HT-29 (cell line): ENCODE measurements around the gene INTS2. TPM values are rescaled to one million over a fixed set of nuclear protein-coding genes. Genes with fewer than 3 reads are reported as not detected.
"Not testable (repeated sequence)": the region's sequence is repeated elsewhere in the genome, so short reads cannot be mapped to it uniquely, and the experiment has no call there.

Experiments used
- DNase-seq: peaks from one replicate; pipeline ENCODE4 v3.0.0-alpha.2; 2015; ENCODE audit warnings: low spot score
- total RNA-seq: library from RNA; depleted of rRNA; stranded (reverse); fragments of >200 nt; shearing (Covaris generic); gene quantifications from 2 replicates; pipeline ENCODE4 v1.2.3, GENCODE V29; 2014; rRNA removed

Gene INTS2
- total RNA-seq: 4.7 and 5.3 TPM in 2 replicates

GRCh38 chr17:61927208-61928100 lies at the start of gene INTS2:
Gene INTS2 (minus strand): TSS chr17:61927982. CDS start chr17:61926644, 1,338 bp downstream.
- DNase-seq: peak; percentile 95

DNA sequence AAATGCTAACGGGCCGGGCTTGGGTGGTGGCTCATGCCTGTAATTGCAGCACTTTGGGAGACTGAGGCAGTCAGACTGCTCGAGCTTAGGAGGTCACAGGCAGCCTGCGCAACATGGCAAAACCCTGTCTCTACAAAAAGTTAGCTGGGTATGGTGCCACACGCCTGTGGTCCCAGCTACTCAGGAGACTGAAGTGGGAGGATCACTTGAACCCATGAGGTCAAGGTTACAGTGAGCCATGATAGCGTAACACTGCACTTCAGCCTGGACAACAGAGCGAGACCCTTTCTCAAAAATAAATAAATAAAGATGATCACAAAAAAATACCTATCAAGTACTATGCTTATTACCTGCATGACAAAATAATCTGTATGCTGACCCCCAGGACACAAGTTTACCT lies 46.3 kb upstream of the INTS2 start:
- no peak for DNase-seq

GRCh38 chr17:61972311-61972710 lies 44.5 kb upstream of the INTS2 start:
- no peak for DNase-seq

GRCh38 chr17:61970030-61970429 lies 42.2 kb upstream of the INTS2 start:
- no peak for DNase-seq

GRCh38 chr17:61968757-61969156 lies 41.0 kb upstream of the INTS2 start:
- no peak for DNase-seq

- DNase-seq: no peak
Measured at GRCh38 chr17:61967729-61968128, 39.9 kb upstream of the INTS2 start.

- DNase-seq: no peak
Measured at GRCh38 chr17:61966191-61966590, 38.4 kb upstream of the INTS2 start.

DNA sequence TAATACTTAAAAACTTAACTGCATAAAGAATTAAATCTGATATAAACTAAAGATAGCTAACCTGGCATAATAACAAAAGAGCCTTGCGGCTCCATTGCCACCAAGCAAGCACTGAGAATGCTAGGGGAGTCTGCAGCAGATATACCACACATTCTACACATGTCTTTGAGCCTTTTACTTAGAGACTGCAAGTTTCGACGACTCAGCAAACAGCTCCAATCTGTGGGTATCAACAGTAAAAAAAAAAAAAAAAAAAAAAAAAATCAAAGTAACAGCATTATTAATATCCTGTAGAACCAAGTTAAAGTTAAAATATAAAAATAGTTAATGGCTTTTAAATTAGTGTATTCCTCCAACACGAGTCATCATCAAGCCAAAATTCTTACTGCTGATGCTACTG lies 27.8 kb upstream of the INTS2 start:
- no peak for DNase-seq

GRCh38 chr17:61947367-61948078 lies 19.7 kb upstream of the INTS2 start:
- DNase-seq: no peak

GRCh38 chr17:61946359-61946758 lies 18.6 kb upstream of the INTS2 start:
- DNase-seq: no peak

DNA sequence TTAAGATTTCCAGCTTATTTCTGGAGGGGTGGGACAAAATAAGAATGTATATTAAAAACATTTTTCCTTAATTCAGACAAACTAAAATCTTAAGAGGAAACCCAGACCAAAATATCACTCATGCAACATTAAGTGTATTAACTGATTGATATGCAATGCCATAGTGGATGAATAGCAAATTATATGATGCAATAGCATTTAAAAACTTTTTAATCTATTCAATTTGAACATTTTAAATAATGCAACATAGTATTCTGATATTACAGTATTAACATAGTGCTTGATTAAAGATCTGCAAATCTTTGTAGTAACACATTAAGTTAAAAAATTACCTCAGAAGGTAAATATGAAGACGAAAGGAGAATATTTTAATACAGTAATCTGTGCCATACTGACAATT lies 15.3 kb upstream of the INTS2 start:
- DNase-seq: no peak

DNA sequence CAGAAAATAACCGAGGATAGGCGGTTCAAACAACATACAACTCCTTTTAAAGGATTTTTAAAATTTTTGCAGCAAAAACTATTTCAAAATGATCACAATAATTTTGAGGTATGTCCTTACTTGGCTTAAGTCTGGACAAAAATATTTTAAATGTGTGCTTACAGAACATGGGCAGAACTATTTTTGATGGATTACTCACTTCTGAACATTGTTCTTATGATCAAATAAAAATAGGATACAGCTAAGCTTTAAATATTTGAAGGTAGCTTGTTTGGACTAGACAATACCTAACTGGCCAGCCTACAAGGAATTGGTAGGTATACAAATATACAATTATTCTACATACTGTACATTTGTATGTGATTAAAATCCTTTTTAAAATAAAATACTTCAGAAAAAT lies 14.3 kb upstream of the INTS2 start:
- no peak for DNase-seq

GRCh38 chr17:61928101-61928436 lies 287 bp upstream of the INTS2 start:
- no peak for DNase-seq

- DNase-seq: no peak
Measured at GRCh38 chr17:61926826-61927207, 965 bp downstream of the INTS2 start.

DNA sequence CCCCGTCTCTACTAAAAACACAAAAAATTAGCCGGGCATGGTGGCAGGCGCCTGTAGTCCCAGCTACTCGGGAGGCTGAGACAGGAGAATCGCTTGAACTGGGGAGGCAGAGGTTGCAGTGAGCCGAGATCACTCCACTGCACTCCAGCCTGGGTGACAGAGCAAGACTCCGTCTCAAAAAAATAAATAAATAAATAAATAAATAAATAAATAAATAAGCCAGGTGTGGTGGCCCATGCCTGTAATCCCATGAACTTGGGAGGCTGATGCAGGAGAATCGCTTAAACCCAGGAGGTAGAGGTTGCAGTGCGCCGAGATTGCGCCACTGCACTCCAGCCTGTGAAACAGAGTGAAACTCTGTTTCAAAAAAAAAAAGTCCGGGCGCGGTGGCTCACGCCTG lies 12.6 kb downstream of the INTS2 start:
- DNase-seq: not testable (repeated sequence)

DNA sequence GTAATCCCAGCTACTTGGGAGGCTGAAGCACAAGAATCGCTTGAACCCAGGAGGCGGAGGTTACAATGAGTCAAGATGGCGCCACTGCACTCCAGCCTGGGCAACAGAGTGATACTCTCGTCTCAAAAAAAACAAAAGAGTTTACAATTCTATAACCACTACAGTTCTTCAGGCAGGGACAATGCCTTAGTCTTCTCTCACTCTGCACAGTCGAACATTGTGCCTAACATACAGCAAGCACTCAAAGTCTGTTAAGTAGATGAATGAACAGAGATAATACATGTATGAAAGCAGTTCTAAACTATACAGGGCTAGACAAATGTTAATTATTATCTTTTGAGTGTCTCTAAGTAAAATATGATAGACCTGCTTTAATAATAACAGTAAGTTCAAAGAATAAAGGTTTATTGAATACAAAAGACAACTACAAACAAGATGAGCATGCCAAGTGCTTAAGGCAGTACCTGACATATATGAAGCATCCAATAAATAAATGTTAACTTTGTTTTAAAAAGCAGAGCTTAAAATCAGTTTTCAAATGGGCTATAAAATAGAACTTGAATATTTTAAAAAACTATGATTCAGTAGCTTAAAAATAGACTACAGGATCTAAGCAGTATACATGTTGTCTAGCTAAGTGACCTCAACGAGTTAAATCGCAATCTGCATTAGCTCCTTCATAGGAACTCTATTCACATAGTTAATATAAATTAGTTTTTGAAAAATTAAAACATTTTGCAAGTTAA lies 19.3 kb downstream of the INTS2 start:
- no peak for DNase-seq

DNA sequence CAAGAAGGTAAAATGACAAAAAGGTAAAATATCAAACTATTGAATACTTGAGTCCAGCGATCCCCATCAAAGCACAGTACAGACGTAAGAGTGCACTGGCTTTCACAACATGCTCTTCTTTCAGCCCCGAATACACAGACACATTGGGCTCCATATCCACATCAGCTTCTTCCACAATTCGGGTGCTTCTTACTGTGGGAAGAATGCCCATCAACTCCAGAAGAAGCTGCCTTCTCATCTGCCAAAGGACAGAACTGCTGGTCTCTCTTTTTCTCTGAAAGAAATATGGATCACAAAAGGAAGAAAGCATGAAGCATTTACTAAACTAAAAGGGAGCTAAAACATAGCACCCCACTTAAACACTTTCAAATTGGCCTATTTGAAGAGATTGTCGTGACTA lies 20.4 kb downstream of the INTS2 start:
- DNase-seq: no peak

GRCh38 chr17:61904094-61904710 lies 23.6 kb downstream of the INTS2 start:
- no peak for DNase-seq

DNA sequence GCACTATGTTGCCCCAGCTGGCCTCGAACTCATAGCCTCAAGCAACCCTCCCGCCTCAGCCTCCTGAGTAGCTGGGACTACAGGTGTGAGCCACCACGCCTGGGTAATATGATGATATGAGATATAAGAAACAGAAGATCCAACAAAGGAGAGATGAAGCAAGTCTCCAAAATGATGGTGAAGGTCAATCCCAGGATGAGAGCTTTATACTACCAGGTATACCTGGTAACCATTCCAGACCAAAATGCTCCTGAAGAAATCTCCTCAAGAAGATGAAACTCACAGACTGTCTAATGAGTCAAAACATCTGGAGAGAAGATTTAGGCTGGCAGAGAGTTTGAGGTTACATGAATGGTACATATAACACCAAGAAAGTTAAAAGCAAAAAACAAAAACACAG lies 24.5 kb downstream of the INTS2 start:
- DNase-seq: no peak

DNA sequence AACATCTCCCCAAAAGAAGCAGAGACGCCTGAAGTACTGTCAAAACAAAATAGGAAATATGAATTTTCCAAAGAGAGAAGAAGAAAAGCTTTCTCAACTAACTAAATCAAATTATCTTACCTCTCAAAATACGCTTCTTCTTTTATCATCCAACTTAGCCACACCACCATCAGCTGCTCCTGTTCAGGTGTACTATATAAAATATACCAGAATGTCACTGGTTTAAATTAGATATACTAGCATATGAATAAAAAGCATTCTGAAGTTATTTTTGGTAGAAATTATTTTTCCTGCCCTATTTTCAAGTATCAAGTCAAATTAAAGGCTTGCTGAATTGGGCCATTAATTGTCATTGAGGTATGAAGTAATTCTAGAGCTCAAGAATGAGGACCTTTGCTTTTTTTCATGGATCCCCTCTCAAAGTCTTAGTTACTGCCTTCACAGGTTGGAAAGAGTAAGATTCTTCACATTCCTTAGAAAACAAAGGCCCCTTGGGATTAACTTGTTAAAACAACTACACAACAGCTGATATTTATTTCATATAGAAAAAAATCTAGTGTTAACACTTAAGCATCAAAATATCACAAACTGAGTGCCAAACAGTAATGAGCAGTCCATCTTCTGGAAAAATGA lies 30.1 kb downstream of the INTS2 start:
- DNase-seq: no peak

DNA sequence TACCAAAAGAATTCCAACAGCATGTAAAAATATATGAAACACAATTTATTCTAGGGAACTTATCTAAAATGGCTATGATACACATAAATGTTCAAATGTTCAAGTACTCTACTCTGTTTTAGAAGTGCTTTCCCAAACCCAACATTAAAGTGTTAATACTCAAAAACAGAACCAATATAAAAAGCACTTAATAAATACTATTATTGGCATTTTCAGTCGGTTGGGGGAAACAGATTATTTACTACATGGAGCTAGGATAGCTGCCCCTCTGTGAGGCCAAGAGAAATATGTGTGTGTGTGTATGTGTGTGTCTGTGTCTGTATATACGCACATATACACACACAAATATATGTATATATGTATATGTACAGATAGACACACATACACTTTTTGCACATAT lies 32.4 kb downstream of the INTS2 start:
- DNase-seq: no peak
